NB4 (cell line): Measurements from ENCODE around the gene TVP23C.

Experiments
- POLR2A ChIP-seq: IDR thresholded peaks from 2 replicates; pipeline ENCODE4 v1.6.1; 2011; ENCODE audit warnings: mild to moderate bottlenecking; ENCODE audit not compliant: insufficient read length; ENCODE audit errors: extremely low read depth
- TF ChIP-seq, protein P1 (sequence below): IDR thresholded peaks from one replicate; pipeline ENCODE4 v1.5.1; 2012; ENCODE audit warnings: low read depth, low read length

DNA sequence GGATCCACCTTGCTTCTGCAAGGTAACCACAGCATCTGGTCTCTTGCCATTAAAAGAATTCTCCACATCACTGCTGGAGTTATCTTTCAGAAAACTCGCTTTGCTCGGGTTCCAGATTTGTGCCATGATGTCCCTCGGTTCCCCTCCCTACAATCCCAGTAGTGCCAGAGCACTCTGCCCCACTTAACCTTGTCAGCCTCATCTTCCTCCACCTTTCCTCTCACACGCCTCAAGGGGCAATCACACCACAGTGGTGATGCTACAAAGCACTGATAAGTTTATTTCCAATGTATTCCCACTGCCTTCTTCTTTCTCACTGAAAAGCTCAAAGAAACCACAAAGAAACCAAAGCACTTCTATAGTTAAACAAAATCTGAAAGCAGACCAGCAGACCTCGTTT, 84.4 kb downstream of the TVP23C start:
- TF ChIP-seq, protein P1, sequence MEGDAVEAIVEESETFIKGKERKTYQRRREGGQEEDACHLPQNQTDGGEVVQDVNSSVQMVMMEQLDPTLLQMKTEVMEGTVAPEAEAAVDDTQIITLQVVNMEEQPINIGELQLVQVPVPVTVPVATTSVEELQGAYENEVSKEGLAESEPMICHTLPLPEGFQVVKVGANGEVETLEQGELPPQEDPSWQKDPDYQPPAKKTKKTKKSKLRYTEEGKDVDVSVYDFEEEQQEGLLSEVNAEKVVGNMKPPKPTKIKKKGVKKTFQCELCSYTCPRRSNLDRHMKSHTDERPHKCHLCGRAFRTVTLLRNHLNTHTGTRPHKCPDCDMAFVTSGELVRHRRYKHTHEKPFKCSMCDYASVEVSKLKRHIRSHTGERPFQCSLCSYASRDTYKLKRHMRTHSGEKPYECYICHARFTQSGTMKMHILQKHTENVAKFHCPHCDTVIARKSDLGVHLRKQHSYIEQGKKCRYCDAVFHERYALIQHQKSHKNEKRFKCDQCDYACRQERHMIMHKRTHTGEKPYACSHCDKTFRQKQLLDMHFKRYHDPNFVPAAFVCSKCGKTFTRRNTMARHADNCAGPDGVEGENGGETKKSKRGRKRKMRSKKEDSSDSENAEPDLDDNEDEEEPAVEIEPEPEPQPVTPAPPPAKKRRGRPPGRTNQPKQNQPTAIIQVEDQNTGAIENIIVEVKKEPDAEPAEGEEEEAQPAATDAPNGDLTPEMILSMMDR = no peak
- TF ChIP-seq POLR2A = no peak
